IMR-90 (cell line): ENCODE results near the gene RAB38. TPM values are rescaled to one million over a fixed set of nuclear protein-coding genes. Genes with fewer than 3 reads are reported as not detected.

Experiments used
- ATAC-seq: fragments of 200-7000 bp; cut with Tn5 transposase; 2 replicates; pipeline ENCODE4 v1.9.1; 2020; ENCODE audit warnings: low read depth, mild to moderate bottlenecking, moderate library complexity
- BruUV-seq: library from RNA; stranded (reverse); fragments of 400-500 nt; replicated peaks from 2 replicates; lab custom pipeline; 2021; lab: Mats Ljungman, UMichigan
- CTCF ChIA-PET: fragments of 300-600 bp; formaldehyde crosslinking; extraction: SDS; loops from one replicate; lab custom pipeline; 2021; ENCODE audit warnings: antibody characterized with exemption; lab: Yijun Ruan, JAX
- POLR2A ChIA-PET: fragments of 300-600 bp; sonication (Branson Sonifier 250); formaldehyde crosslinking; loops from one replicate; lab custom pipeline; 2022; ENCODE audit warnings: antibody characterized with exemption; ENCODE audit not compliant: unreplicated experiment; lab: Charles Lee
- DNase-seq: peaks from one replicate; pipeline ENCODE4 v3.0.0; 2013
- H2AFZ ChIP-seq: replicated peaks from 2 replicates; pipeline ENCODE3; 2013; ENCODE audit warnings: low read length, mild to moderate bottlenecking; ENCODE audit not compliant: poor library complexity
- H2AK5ac ChIP-seq: 2 replicates; pipeline ENCODE4 v1.6.1; 2013; ENCODE audit warnings: low read depth, low read length, inconsistent platforms
- H2AK9ac ChIP-seq: replicated peaks from 2 replicates; pipeline ENCODE3; 2013; ENCODE audit warnings: mild to moderate bottlenecking, low read depth, low read length, moderate library complexity; ENCODE audit not compliant: poor library complexity
- H2BK120ac ChIP-seq: 2 replicates; pipeline ENCODE4 v1.6.1; 2013; ENCODE audit warnings: low read depth, low read length, inconsistent platforms
- H2BK15ac ChIP-seq: 3 replicates; pipeline ENCODE4 v1.6.1; 2013; ENCODE audit warnings: low read depth, low read length, inconsistent platforms
- H2BK20ac ChIP-seq: 2 replicates; pipeline ENCODE4 v1.6.1; 2013; ENCODE audit warnings: low read depth, mild to moderate bottlenecking, inconsistent platforms, low read length, moderate library complexity
- H2BK5ac ChIP-seq: 2 replicates; pipeline ENCODE4 v1.6.1; 2013; ENCODE audit warnings: mild to moderate bottlenecking, low read depth, low read length, inconsistent platforms; ENCODE audit not compliant: poor library complexity, severe bottlenecking
- H3K14ac ChIP-seq: replicated peaks from 2 replicates; pipeline ENCODE4 v1.6.1; 2013; ENCODE audit warnings: low read depth, low read length, inconsistent platforms
- H3K18ac ChIP-seq: 2 replicates; pipeline ENCODE4 v1.6.1; 2013; ENCODE audit warnings: low read depth, low read length, control low read depth
- H3K23ac ChIP-seq: 2 replicates; pipeline ENCODE4 v1.6.1; 2013; ENCODE audit warnings: low read depth, low read length, inconsistent platforms
- H3K27ac ChIP-seq: 2 replicates; pipeline ENCODE4 v1.5.1; 2013; ENCODE audit warnings: mild to moderate bottlenecking, control low read depth, low read length; ENCODE audit not compliant: insufficient read depth
- H3K27me3 ChIP-seq: 2 replicates; pipeline ENCODE4 v1.6.1; 2013; ENCODE audit warnings: low read length; ENCODE audit not compliant: control insufficient read depth, insufficient read depth
- H3K36me3 ChIP-seq: 2 replicates; pipeline ENCODE4 v1.6.1; 2013; ENCODE audit warnings: low read length, mixed read lengths; ENCODE audit not compliant: control insufficient read depth, insufficient read depth
- H3K4ac ChIP-seq: 2 replicates; pipeline ENCODE4 v1.6.1; 2013; ENCODE audit warnings: low read depth, low read length, inconsistent platforms
- H3K4me1 ChIP-seq: 2 replicates; pipeline ENCODE4 v1.6.1; 2013; ENCODE audit warnings: low read length, mixed read lengths; ENCODE audit not compliant: control insufficient read depth, insufficient read depth
- H3K4me2 ChIP-seq: 2 replicates; pipeline ENCODE4 v1.6.1; 2013; ENCODE audit warnings: low read depth, mild to moderate bottlenecking, control low read depth, low read length, moderate library complexity
- H3K4me3 ChIP-seq: 2 replicates; pipeline ENCODE4 v1.5.1; 2013; ENCODE audit warnings: low read depth, mild to moderate bottlenecking, control low read depth, low read length, moderate library complexity; ENCODE audit not compliant: insufficient read depth
- H3K56ac ChIP-seq: 2 replicates; pipeline ENCODE4 v1.6.1; 2013; ENCODE audit warnings: low read length, inconsistent platforms; ENCODE audit not compliant: insufficient read depth; ENCODE audit errors: extremely low read depth
- H3K79me1 ChIP-seq, 2 experiments: 2 replicates each; pipeline ENCODE4 v1.6.1; 2013; ENCODE audit warnings: low read length in 2 of 2, inconsistent platforms in 1 of 2, low read depth in 1 of 2
- H3K9ac ChIP-seq: 2 replicates; pipeline ENCODE4 v1.6.1; 2013; ENCODE audit warnings: low read depth, low read length, control low read depth
- H3K9me1 ChIP-seq: 2 replicates; pipeline ENCODE4 v1.6.1; 2013; ENCODE audit warnings: low read length, inconsistent platforms; ENCODE audit not compliant: insufficient read depth
- H3K9me3 ChIP-seq: 2 replicates; pipeline ENCODE4 v1.6.1; 2013; ENCODE audit warnings: low read length; ENCODE audit not compliant: control insufficient read depth, insufficient read depth
- H4K20me1 ChIP-seq: 2 replicates; pipeline ENCODE4 v1.6.1; 2013; ENCODE audit warnings: low read length, inconsistent platforms; ENCODE audit not compliant: insufficient read depth
- H4K5ac ChIP-seq: 2 replicates; pipeline ENCODE4 v1.6.1; 2013; ENCODE audit warnings: mild to moderate bottlenecking, low read depth, low read length, control low read depth
- H4K8ac ChIP-seq, 2 experiments: 2 replicates each; pipeline ENCODE4 v1.6.1; 2013; ENCODE audit warnings: low read depth in 2 of 2, low read length in 2 of 2, control low read depth in 1 of 2, inconsistent platforms in 1 of 2
- H4K91ac ChIP-seq: 2 replicates; pipeline ENCODE4 v1.6.1; 2013; ENCODE audit warnings: low read depth, low read length, inconsistent platforms; ENCODE audit not compliant: insufficient read depth
- BHLHE40 ChIP-seq: fragments of 150-350 bp; IDR thresholded peaks from 2 replicates; pipeline ENCODE4 v1.6.1; 2016; ENCODE audit warnings: mild to moderate bottlenecking, low read depth, low read length
- CHD1 ChIP-seq: IDR thresholded peaks from 2 replicates; pipeline ENCODE4 v1.6.1; 2012; ENCODE audit warnings: low read depth, low read length, improper control_type of control experiment
- CTCF ChIP-seq: conservative IDR thresholded peaks from 2 replicates; pipeline ENCODE4 v1.5.1; 2012; ENCODE audit warnings: mild to moderate bottlenecking, low read depth, low read length, improper control_type of control experiment
- ELK1 ChIP-seq: fragments of 150-350 bp; IDR thresholded peaks from 2 replicates; pipeline ENCODE4 v1.6.1; 2016; ENCODE audit warnings: low read depth, mild to moderate bottlenecking, low read length, moderate library complexity, borderline replicate concordance
- FOS ChIP-seq: fragments of 150-350 bp; IDR thresholded peaks from 2 replicates; pipeline ENCODE4 v1.6.1; 2016; ENCODE audit warnings: low read depth, low read length
- MAFK ChIP-seq: IDR thresholded peaks from 2 replicates; pipeline ENCODE4 v1.6.1; 2012; ENCODE audit warnings: low read depth, low read length, improper control_type of control experiment
- MAZ ChIP-seq: IDR thresholded peaks from 2 replicates; pipeline ENCODE4 v1.6.1; 2012; ENCODE audit warnings: low read depth, mild to moderate bottlenecking, low read length, improper control_type of control experiment, moderate library complexity, borderline replicate concordance
- MXI1 ChIP-seq: IDR thresholded peaks from 2 replicates; pipeline ENCODE4 v1.6.1; 2012; ENCODE audit warnings: low read depth, mild to moderate bottlenecking, low read length, moderate library complexity, borderline replicate concordance
- NFE2L2 ChIP-seq: fragments of 150-350 bp; IDR thresholded peaks from 2 replicates; pipeline ENCODE4 v1.6.1; 2016; ENCODE audit warnings: low read depth, mild to moderate bottlenecking, low read length
- POLR2A ChIP-seq: IDR thresholded peaks from 2 replicates; pipeline ENCODE4 v1.6.1; 2012; ENCODE audit warnings: mild to moderate bottlenecking, low read depth, low read length
- RAD21 ChIP-seq: IDR thresholded peaks from 2 replicates; pipeline ENCODE4 v1.6.1; 2012; ENCODE audit warnings: low read length, improper control_type of control experiment
- RCOR1 ChIP-seq: IDR thresholded peaks from 2 replicates; pipeline ENCODE4 v1.6.1; 2012; ENCODE audit warnings: mild to moderate bottlenecking, low read length, improper control_type of control experiment; ENCODE audit not compliant: insufficient replicate concordance
- RFX5 ChIP-seq: IDR thresholded peaks from 2 replicates; pipeline ENCODE4 v1.8.0; 2012; ENCODE audit warnings: low read depth, mild to moderate bottlenecking, low read length, moderate library complexity
- SMC3 ChIP-seq: fragments of 150-350 bp; IDR thresholded peaks from 2 replicates; pipeline ENCODE4 v1.6.1; 2016; ENCODE audit warnings: low read depth, mild to moderate bottlenecking, antibody characterized with exemption, low read length, moderate library complexity
- USF2 ChIP-seq: fragments of 150-350 bp; IDR thresholded peaks from 2 replicates; pipeline ENCODE4 v1.6.1; 2017; ENCODE audit warnings: mild to moderate bottlenecking, antibody characterized with exemption, low read length, low read depth
- dilution Hi-C: fragments of 300-500 bp; cut with HindIII; formaldehyde crosslinking; loops from one replicate; pipeline ENCODE4 v1.14.3; 2018; ENCODE audit warnings: low sequenced_read_pairs; ENCODE audit not compliant: unreplicated experiment
- in situ Hi-C: fragments of 300-500 bp; cut with MboI; formaldehyde crosslinking; loops from 3 replicates; pipeline ENCODE4 v1.14.3; 2019; ENCODE audit warnings: low sequenced_read_pairs, inconsistent platforms, mixed read lengths
- intact Hi-C: fragments of 100-400 bp; cut with micrococcal nuclease; formaldehyde crosslinking; loops from 2 replicates; pipeline ENCODE4 v1.10.0; 2022
- polyA plus RNA-seq, 3 experiments: library from polyadenylated mRNA; depleted of rRNA; stranded (reverse); fragments of >200 nt; gene quantifications; 2 replicates each; pipeline ENCODE4 v1.2.3, GENCODE V29; 2012; ENCODE audit warnings: low replicate concordance in 1 of 3
- total RNA-seq: library from RNA; depleted of rRNA; stranded (reverse); fragments of >200 nt; gene quantifications from 2 replicates; pipeline ENCODE4 v1.2.3, GENCODE V29; 2012

RAB38 gene
- total and polyA plus RNA-seq, 2 of the 4 experiments (the other 2 are of a cell fraction) = 5.0 to 6.5 TPM

GRCh38 chr11:88104408-88104807 lies 70.8 kb downstream of the RAB38 start:
- POLR2A ChIA-PET = no interaction called here
- dilution Hi-C loops (no loop called here), in situ Hi-C loops (no loop called here)

More at GRCh38 chr11:88104408-88104807, 70.8 kb downstream of the RAB38 start:
- Histone ChIP-seq H4K5ac (no peak overlapping the region), H2BK120ac (no peak overlapping the region), H3K4me2 (no peak overlapping the region), H3K9ac (no peak overlapping the region), H3K36me3 (no peaks in the 10 kb centered on the region), H4K20me1 (no peaks in the 10 kb centered on the region), H2BK20ac (no peak overlapping the region), H3K9me1 (no peaks in the 10 kb centered on the region), H3K27ac (no peak overlapping the region), H2AFZ (no peak overlapping the region), H3K23ac (no peak overlapping the region), H2AK5ac (no peak overlapping the region), H3K4me1 (no peaks in the 10 kb centered on the region), H3K27me3 (no peaks in the 10 kb centered on the region), H3K18ac (no peak overlapping the region), H3K4ac (no peak overlapping the region), H2AK9ac (no peak overlapping the region), H3K79me1 (no peaks in the 10 kb centered on the region), H4K8ac (no peak overlapping the region), H3K14ac (no peak overlapping the region), H2BK15ac (no peak overlapping the region), H3K56ac (no peak overlapping the region), H3K9me3 (0 out of 2 replicates have a peak, but pooled peaks cover 3% of the 10 kb centered on the region), H2BK5ac (no peak overlapping the region), H4K91ac (no peak overlapping the region), H3K4me3 (no peak overlapping the region)
- CTCF ChIA-PET = interaction anchor here (1.0 kb wide), 1 partner anchor 31 kb away, joined by 3 read pairs; no protein-coding TSS in a partner anchor
- DNase-seq (no peak), ATAC-seq (no peak)
- intact Hi-C loops = loop anchor here (5.0 kb wide), 1 partner anchor 1388 kb away; the partner anchor contains the start of gene NOX4
- TF ChIP-seq RFX5 = no peak
- TF ChIP-seq MAZ = no peak
- TF ChIP-seq MAFK = no peak
- no peak for TF ChIP-seq ELK1
- no peak for TF ChIP-seq BHLHE40
- TF ChIP-seq NFE2L2 = no peak
- no peak for TF ChIP-seq CTCF
- TF ChIP-seq FOS = no peak
- TF ChIP-seq USF2 = no peak
- TF ChIP-seq RAD21 = no peak
- TF ChIP-seq POLR2A = no peak
- no peak for TF ChIP-seq CHD1
- TF ChIP-seq MXI1 = no peak
- TF ChIP-seq RCOR1 = no peak
- no peak for TF ChIP-seq SMC3
- no TSS peak for BruUV-seq
